Breast epithelium (tissue), 3 donors: ENCODE data around the gene GPR183.

ENCODE experiments used
- POLR2A ChIP-seq: fragments of 450-650 bp; IDR thresholded peaks from one replicate; pipeline ENCODE4 v1.6.1; 2016; ENCODE audit warnings: antibody characterized with exemption, mild to moderate bottlenecking, moderate library complexity
- TF ChIP-seq, protein P1 (sequence below), 3 donors: fragments of 450-650 bp; IDR thresholded peaks; one replicate each; pipeline ENCODE4 v1.5.1; 2016 to 2017; ENCODE audit warnings: antibody characterized with exemption in 3 of 3, mild to moderate bottlenecking in 3 of 3, moderate library complexity in 3 of 3

DNA sequence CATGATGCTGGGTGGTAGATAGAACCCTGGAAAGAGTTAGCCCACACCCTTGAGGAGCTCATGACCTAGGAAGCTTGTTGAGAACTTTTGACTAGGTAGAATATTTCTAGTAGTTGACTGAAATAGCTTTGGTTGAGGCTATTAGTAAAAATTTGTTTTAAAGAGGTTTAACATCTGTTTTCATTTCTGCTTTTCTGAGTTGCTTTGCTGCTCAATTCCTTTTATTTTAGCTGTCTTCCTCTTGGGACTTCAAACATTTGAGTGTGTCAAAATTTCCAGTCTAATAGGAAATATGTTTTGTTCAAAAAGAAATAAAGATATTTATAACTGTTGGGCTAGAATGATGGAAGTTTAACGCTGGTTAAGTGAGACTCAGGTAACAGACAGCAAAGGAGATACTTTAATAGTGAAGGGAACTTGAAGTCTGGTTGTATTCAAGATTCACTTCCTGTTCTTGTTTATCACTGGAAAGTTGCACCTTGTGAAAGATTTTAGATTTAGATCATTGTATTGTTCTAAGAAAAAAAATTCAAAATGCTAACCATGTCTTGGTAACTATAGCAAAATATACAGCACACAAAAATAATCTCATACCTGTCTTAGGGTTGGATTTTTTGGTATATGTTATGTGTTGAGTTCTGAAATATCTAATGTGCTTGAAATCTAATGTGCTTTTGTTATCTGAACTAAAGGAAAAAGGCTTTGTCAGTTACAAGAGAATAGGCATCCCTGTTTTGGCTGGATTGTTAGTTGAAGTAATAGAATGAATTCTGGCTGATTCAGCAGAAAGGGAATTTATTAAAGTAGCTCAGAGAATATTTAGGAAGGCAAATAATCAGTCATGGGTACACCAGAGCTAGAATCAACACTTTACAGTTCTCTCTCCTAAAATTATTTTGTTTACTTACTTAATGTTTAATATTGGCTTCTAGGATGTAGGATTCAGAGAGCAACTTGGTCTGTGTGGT, 24.7 kb downstream of the GPR183 start:
- TF ChIP-seq, protein P1, sequence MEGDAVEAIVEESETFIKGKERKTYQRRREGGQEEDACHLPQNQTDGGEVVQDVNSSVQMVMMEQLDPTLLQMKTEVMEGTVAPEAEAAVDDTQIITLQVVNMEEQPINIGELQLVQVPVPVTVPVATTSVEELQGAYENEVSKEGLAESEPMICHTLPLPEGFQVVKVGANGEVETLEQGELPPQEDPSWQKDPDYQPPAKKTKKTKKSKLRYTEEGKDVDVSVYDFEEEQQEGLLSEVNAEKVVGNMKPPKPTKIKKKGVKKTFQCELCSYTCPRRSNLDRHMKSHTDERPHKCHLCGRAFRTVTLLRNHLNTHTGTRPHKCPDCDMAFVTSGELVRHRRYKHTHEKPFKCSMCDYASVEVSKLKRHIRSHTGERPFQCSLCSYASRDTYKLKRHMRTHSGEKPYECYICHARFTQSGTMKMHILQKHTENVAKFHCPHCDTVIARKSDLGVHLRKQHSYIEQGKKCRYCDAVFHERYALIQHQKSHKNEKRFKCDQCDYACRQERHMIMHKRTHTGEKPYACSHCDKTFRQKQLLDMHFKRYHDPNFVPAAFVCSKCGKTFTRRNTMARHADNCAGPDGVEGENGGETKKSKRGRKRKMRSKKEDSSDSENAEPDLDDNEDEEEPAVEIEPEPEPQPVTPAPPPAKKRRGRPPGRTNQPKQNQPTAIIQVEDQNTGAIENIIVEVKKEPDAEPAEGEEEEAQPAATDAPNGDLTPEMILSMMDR (IDR thresholded peaks at IDR 0.05) = no peak
- no peak for TF ChIP-seq POLR2A
